Nucleus accumbens (tissue), 56 donors: ENCODE data around the gene CCDC27.
A peak's percentile ranks its signal among the peaks of the same experiment; 100 is the strongest.
"Not testable (repeated sequence)": the region's sequence is repeated elsewhere in the genome, so short reads cannot be mapped to it uniquely, and the experiment has no call there.

ENCODE experiments used
- DNase-seq, 56 donors: peaks; one replicate each; lab custom pipeline; 2025; lab: John Stamatoyannopoulos, UW

Gene CCDC27

DNA sequence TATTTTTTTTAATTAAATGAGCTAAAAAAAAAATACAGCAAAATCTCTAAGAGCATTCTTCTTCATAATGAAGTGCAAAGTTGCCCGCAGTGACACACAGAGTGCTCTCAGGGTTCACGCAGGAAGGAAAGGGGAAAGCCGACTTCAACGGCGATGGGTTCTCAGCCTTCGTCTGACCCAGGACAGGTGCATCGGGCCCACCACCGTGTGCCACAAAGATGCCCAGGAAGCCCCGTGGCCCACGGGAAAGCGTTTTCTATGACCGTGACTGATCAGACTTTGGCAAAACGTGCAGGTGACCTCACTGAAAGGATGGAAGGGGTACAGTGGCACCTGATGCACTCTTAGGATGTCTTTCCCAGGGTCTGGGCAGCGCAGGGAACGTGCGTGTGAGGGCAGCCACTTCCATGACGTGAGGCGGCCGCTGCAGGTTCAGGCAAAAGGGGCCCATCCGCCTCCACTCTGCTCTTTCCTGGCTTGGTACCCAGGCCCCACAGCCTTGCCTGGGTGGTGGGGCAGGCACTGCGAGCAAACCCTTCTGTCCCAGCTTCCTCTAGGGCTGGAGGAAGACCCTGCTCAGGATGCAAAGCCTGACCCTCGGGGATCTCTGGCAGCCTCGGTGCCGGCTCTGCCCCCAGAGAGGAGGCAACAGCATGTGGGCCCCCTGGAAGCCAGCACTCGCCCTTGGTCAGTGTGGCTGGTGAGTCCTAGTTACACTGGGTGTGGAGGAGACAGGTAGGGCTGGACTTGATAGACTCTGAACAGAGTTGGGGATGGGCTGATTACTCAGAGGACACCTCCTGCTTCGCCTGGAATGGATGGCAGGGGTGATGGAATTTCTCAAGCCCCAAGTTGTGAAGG, 35.7 kb downstream of the CCDC27 start:
- DNase-seq: no peak

DNA sequence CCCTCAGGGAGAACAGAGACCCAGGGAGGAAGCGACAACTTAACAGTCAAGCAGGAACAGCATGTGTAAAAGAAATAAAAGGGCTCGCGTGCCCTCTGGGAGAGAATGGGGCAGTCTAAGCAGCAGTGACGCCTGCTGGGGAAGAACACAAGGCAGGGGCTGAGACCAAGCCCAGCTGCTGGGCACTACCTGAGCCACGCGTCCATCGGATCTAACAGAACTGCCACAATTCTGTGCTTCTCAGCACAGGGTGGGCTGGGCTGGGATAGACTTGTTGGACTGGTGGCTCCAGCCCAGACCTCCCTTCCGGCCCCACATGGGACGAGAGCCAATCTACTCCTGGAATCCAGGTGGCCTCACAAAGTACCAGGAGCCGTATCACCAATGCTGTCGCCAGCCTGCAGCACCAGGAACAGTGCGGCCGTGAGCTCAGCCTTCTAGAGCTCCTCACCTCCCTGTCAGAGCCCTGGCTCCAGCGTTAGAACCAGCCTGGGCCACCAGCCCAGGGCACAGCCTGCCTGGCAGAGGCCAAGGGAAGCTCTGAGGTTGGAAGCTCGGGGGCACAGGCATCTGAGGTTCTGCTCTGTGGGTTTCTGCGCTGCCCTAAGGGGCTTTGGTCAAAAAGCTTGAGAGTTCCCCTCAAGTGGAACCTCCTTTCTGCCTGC, 36.6 kb downstream of the CCDC27 start:
- DNase-seq: no peak

DNA sequence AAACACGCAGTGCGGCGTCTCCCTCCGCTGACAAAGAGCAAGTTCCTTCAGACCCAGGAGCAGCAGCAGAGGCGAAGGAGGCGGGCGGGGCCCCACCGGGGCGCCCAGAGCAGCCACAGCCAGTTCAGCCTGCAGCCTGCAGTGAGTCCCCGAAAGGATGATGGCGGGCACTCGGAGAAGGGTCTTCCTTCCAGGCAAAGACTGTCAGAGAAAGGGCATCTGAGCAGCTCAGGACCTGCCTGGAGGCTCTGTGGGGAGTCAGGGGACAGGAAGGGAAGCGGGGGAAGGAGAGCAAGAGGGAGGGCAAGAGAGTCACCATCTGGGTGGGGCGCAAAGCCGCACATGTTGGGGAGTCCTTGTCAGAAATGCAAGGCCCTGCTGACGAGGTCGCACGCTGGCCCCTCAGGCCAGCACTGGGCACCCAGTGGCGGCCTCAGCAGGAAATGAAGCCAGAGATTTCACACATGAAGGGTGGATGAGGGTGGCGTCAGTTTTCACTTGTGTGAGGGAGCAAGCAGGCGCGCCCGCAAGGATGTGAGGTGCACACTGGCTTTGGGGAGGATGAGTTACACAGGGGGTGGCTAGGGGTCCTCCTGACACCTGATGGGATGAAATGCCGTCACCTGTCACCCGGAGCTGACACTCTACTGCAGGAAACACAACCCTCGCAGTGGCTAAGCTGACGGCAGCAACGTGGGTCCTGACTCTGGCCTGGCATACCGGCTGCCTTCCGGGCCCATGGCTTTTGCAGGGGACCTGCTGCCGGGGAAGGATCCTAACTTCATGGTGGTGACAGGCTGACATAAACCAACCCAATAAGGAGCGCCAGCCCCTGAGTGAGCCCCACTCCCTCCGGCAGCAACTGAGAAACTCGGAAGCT, 37.4 kb downstream of the CCDC27 start:
- no peak for DNase-seq

GRCh38 chr1:3790500-3790923, 38.3 kb downstream of the CCDC27 start:
- DNase-seq: no peak

DNA sequence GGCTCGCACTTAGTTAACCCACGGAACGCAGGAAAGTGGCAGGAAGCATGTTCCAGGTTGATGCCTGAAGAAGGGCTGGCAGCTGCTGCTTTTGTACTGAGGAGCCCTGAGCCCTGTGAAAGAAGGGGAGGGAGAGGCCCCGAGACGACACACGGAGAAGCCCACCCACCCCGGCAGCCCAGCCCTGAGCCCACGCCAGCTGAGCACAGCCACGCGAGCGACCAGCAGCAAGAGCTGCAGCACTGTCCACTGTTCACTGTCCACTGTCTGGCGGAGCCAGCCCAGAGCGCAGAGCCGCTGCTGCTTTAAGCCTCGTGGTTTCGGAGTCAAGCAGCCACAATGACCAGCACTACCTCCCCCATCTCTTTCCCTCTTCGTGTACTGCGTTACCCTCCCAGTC, 38.7 kb downstream of the CCDC27 start:
- DNase-seq: no peak

DNA sequence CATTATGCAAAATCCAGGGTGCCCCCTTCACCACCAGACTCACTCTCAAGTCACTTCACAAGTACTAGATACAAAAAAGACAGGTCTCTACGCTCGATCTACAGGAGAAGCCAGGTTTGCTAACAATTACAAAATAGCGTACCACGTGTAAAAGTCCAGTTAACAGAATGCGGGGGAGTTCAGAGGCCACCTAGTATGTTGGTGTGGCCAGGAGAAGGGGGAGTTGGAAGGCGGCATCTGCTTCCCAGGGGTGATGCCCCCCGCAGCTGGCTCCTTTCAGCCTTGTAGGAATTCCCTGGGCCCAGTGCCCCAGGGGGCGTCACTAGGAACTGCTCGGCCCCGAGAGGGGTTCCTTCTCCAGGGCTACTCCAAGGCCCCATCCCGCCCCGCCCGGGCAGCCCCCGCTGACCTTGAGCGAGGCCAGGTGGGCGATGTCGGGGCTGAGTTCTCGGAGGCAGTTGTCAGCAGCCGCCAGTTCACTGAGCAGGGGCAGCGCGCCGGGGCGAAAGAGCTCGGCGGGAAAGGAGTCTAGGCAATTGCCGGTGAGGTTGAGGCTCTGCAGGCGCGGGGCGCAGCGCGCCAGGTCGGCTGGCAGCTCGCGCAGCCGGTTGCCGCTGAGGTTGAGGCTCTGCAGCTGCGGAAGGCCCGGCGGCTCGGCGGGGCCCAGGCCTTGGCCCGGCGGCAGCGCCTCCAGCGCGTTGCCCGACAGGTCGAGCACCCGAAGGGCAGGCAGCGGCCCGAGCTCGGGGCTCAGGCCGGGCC, 43.4 kb downstream of the CCDC27 start:
- no peak for DNase-seq

DNA sequence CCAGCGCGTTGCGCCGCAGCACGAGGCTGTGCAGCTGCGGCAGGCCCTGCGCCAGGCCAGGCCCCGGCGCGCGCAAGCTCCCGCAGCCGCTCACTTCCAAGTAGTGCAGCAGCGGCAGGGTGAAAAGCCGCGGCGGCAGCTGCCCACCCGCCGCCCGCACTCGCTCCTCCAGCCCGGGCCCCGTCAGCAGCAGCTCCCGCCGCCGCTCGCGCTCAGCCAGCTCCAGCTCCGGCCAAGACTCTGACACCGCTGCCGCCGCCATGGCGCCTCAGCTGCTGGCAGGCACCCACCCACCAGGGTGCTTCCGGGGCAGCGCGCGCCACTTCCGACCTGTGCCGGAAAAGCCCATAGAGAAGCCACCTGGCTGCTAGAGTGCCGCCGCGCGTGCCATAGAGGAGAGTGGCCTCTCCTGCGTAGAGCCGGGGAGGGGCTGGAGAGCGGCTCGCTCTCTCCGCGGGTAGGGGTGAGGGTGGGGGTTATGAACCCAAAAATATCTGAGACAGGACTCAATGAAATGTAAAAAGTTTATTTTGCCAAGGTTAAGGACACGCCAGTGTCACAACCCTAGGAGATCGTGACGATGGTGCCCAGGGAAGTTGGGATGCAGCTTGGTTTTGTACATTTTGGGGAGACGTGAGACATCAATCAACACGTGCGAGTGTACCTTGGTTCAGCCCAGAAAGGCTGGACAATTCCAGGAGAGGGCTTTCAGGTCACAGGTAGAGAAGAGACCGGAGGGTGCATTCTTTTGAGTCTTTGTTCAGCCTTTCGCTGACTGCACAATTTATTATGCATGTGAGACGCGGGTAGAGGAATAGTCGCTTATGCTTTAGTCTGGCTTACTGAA, 44.2 kb downstream of the CCDC27 start, which contains the start of gene LRRC47:
Gene LRRC47 (minus strand): TSS at position 284 of the 847 bp plus-strand sequence. CDS start 22 bp downstream, at position 262.
- peak; percentile 74 to 97 (median 93) for DNase-seq

- peak in 16 of 56 donors; percentile 11 to 57 (median 32) for DNase-seq
Measured at GRCh38 chr1:3799976-3800685, 47.9 kb downstream of the CCDC27 start.

- peak in 1 of 56 donors; percentile 9 for DNase-seq
Measured at GRCh38 chr1:3800795-3801194, 48.5 kb downstream of the CCDC27 start.

GRCh38 chr1:3803905-3804626, 51.8 kb downstream of the CCDC27 start:
- no peak for DNase-seq

DNA sequence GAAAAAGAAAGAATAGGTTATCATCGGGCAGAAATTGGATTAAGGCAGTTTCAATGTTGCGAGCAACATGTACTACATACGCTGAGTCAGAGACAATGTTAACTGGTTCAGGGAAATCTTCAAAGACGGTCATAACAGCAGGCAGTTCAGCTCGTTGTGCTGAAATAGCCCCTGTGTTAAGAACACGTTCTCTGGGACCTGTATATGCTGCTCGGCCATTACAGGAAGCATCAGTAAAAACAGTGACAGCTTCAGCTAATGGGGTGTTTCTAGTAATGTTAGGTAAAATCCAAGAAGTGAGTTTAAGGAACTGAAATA, 52.3 kb downstream of the CCDC27 start:
- DNase-seq: not testable (repeated sequence)

GRCh38 chr1:3805038-3805437, 52.8 kb downstream of the CCDC27 start:
- no peak for DNase-seq

DNA sequence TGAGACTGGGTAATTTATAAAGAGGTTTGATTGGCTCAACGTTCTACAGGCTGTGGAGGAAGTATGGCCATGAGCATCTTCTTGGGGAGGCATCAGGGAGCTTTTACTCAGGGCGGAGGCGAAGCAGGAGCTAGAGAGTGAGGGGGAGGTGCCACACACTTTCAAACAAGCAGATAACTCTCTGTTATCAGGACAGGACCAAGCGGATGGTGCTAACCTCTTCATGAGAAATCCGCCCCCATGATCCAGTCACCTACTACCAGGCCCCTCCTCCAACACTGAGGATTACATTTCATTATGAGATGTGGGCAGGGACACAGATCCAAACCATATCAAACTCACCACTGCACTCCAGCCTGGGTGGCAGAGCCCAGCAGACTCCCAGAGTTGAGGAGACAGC, 55.5 kb downstream of the CCDC27 start:
- no peak for DNase-seq

- no peak for DNase-seq
Measured at GRCh38 chr1:3809680-3810079, 57.4 kb downstream of the CCDC27 start.

- not testable (repeated sequence) for DNase-seq
Measured at GRCh38 chr1:3810149-3810761, 58.0 kb downstream of the CCDC27 start.

DNA sequence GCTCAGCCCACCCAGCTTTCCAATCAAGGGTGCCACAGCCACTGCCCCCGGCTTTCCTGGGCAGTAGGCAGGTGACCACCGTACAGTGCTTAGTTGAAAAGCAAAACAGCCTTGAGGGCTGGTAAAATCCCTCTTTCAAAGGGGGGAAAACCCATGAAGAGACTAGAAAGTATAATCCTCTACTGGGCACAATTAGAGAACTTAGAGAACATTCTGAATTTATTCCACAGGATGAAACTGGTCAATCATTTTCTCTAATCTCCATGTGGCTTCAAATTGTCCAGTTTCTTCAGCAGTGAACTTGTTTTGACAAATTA, 59.3 kb downstream of the CCDC27 start:
- no peak for DNase-seq

DNA sequence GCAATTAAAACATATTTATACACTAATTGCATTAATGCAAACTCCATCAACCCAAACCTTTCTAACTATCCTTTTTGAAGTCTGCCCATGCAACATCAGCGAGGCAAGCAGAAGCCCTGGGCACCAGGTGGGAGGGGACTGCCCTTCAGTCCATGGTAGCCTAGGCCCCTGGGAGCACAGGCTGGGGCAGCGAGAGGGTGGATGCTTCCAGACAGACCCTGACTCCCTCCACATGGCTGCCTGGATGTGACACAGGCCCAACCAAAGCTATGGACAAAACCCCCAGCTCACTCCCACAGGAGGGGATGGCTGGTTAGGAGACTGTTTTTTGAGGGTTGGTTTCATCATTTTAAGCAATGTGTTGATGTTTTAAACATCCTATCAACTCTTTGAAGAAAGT, 61.8 kb downstream of the CCDC27 start:
- no peak for DNase-seq
